Measurements from ENCODE around the gene MARCHF10. TPM values are rescaled to one million over a fixed set of nuclear protein-coding genes. Genes with fewer than 3 reads are reported as not detected.

MARCHF10 gene
- total and polyA plus RNA-seq, 9 of the 15 experiments (the other 6 are each of a cell fraction or from before 2014, with no cell fraction given) = not detected

GRCh38 chr17:62787366-62787765, 20.7 kb downstream of the MARCHF10 start:
- no peak overlapping the region for H2AFZ ChIP-seq (ENCODE audit: low read depth, low read length)
- no peaks in the 10 kb centered on the region for H3K36me3 ChIP-seq (ENCODE audit: control insufficient read depth, insufficient read depth, low read length)
- no peaks in the 10 kb centered on the region for H4K20me1 ChIP-seq (replicated peaks; ENCODE audit: control insufficient read depth, insufficient read depth, low read length)
- no TSS peak for BruUV-seq (replicated peaks)
- DNase-seq (ENCODE audit: extremely low read depth in 1 of 4, low spot score in 3 of 4) (no peak), ATAC-seq (no peak), FAIRE-seq (no peak)
- WGBS (ENCODE audit: insufficient coverage, low coverage, missing lambda C conversion rate) = 0% methylated on average over 2 of the region's 2 CpGs
- H3K9ac ChIP-seq (ENCODE audit: insufficient read depth in 1 of 2, low read depth in 2 of 2, low read length in 2 of 2) = no peak overlapping the region
- no peaks in the 10 kb centered on the region for H3K79me2 ChIP-seq (ENCODE audit: control insufficient read depth, insufficient read depth, low read length)
- H3K4me1 ChIP-seq (replicated peaks in 1 of 2; ENCODE audit: control insufficient read depth in 2 of 2, insufficient read depth in 2 of 2, low read length in 2 of 2) = no peaks in the 10 kb centered on the region; a peak in 1 of 5 replicates
- H3K4me3 ChIP-seq = no peak overlapping the region
- ChIA-PET CTCF (ENCODE audit: low intra/inter-chr PET ratio) (no interaction called here), POLR2A (no interaction called here)
- H3K27me3 ChIP-seq (ENCODE audit: control insufficient read depth in 2 of 2, insufficient read depth in 2 of 2, low read length in 2 of 2) = peaks cover 4 to 8% of the 10 kb centered on the region in 2 experiments; a peak in 3 of 5 replicates
- no peak overlapping the region for H3K4me2 ChIP-seq (ENCODE audit: insufficient read depth, low read length)
- in situ Hi-C loops (cut with MboI) (no loop called here), intact Hi-C loops (cut with micrococcal nuclease) (no loop called here)
- no peak overlapping the region for H3K27ac ChIP-seq (ENCODE audit: extremely low read depth, low read depth, low read length)
- H3K9me3 ChIP-seq (replicated peaks; ENCODE audit: control insufficient read depth, insufficient read depth, low read depth, low read length) = no peaks in the 10 kb centered on the region
- H3K9me1 ChIP-seq (ENCODE audit: control insufficient read depth, insufficient read depth, low read length) = no peaks in the 10 kb centered on the region
- TF ChIP-seq MYNN (IDR thresholded peaks at IDR 0.05) = no peak
- TF ChIP-seq MYNN (CRISPR knock-in tag; IDR thresholded peaks at IDR 0.05) = no peak
- TF ChIP-seq ZSCAN32 (CRISPR knock-in tag; IDR thresholded peaks at IDR 0.05) = no peak
- TF ChIP-seq TCF7 (IDR thresholded peaks at IDR 0.05; ENCODE audit: borderline replicate concordance) = no peak
- no peak for TF ChIP-seq PRMT5 (CRISPR knock-in tag; IDR thresholded peaks at IDR 0.05)
- no peak for TF ChIP-seq POU5F1 (IDR thresholded peaks at IDR 0.05; ENCODE audit: borderline replicate concordance, low read depth, low read length, partially characterized antibody)
- no peak for TF ChIP-seq TSHZ1 (CRISPR knock-in tag; IDR thresholded peaks at IDR 0.05)
- no peak for TF ChIP-seq NR4A1 (CRISPR knock-in tag; IDR thresholded peaks at IDR 0.05)
- no peak for TF ChIP-seq NR4A1 (tag; IDR thresholded peaks at IDR 0.05)
- TF ChIP-seq SMAD4 (CRISPR knock-in tag; conservative IDR thresholded peaks at IDR 0.05) = no peak
- TF ChIP-seq ATF6 (CRISPR knock-in tag; IDR thresholded peaks at IDR 0.05) = no peak
- no peak for TF ChIP-seq TAF15 (IDR thresholded peaks at IDR 0.05; ENCODE audit: low read depth, low read length)
- no peak for TF ChIP-seq SIRT6 (IDR thresholded peaks at IDR 0.05; ENCODE audit: low read depth, low read length)
- TF ChIP-seq SREBF1 (IDR thresholded peaks at IDR 0.05; ENCODE audit: borderline replicate concordance, low read depth, low read length) = no peak
- TF ChIP-seq SLC30A9 (CRISPR knock-in tag; IDR thresholded peaks at IDR 0.05) = no peak
- no peak for TF ChIP-seq FOXA1 (IDR thresholded peaks at IDR 0.05; ENCODE audit: borderline replicate concordance)
- no peak for TF ChIP-seq PHF20 (IDR thresholded peaks at IDR 0.05; ENCODE audit: partially characterized antibody)
- no peak for TF ChIP-seq HMG20B (CRISPR knock-in tag; IDR thresholded peaks at IDR 0.05)
- no peak for TF ChIP-seq THAP7 (CRISPR knock-in tag; IDR thresholded peaks at IDR 0.05)

Data from K562 (cell line).